DND-41 (cell line): ENCODE measurements around the gene NTM.

Experiments
- ATAC-seq: fragments of 200-7000 bp; cut with Tn5 transposase; 3 replicates; pipeline ENCODE4 v1.9.1; 2021; ENCODE audit warnings: low read depth; ENCODE audit not compliant: insufficient read depth
- DNase-seq: peaks from one replicate; pipeline ENCODE4 v3.0.0-alpha.2; 2020
- H2AFZ ChIP-seq: 2 replicates; pipeline ENCODE4 v1.6.0; 2012; ENCODE audit warnings: low read depth, low read length
- H3K27ac ChIP-seq: 2 replicates; pipeline ENCODE4 v1.5.1; 2012; ENCODE audit warnings: low read length, inconsistent platforms
- H3K27me3 ChIP-seq: fragments of 200-600 bp; sonication (generic); 2 replicates; pipeline ENCODE4 v1.6.0; 2012; ENCODE audit warnings: low read length, mild to moderate bottlenecking, inconsistent platforms; ENCODE audit not compliant: insufficient read depth, poor library complexity
- H3K36me3 ChIP-seq: 2 replicates; pipeline ENCODE4 v1.5.1; 2012; ENCODE audit warnings: low read length, inconsistent platforms; ENCODE audit not compliant: insufficient read depth
- H3K4me1 ChIP-seq: 2 replicates; pipeline ENCODE4 v1.5.1; 2012; ENCODE audit warnings: mild to moderate bottlenecking, low read length; ENCODE audit not compliant: insufficient read depth
- H3K4me2 ChIP-seq: 2 replicates; pipeline ENCODE4 v1.6.0; 2012; ENCODE audit warnings: mild to moderate bottlenecking, moderate library complexity, low read length, inconsistent platforms; ENCODE audit not compliant: insufficient read depth
- H3K4me3 ChIP-seq, 2 experiments: fragments of 200-600 bp in 1 of 2; shearing (Covaris generic) in 1 of 2; 2 replicates each; pipeline ENCODE4 v1.5.1; 2012 to 2016; ENCODE audit warnings: inconsistent platforms in 2 of 2, low read length in 2 of 2, mild to moderate bottlenecking in 2 of 2, low read depth in 1 of 2, moderate library complexity in 1 of 2
- H3K79me2 ChIP-seq: 2 replicates; pipeline ENCODE4 v1.6.0; 2012; ENCODE audit warnings: low read length, inconsistent platforms; ENCODE audit not compliant: insufficient read depth
- H3K9ac ChIP-seq: 2 replicates; pipeline ENCODE4 v1.6.0; 2012; ENCODE audit warnings: low read depth, mild to moderate bottlenecking, inconsistent platforms, low read length, moderate library complexity
- H3K9me3 ChIP-seq: 2 replicates; pipeline ENCODE4 v1.5.1; 2012; ENCODE audit warnings: low read length, moderate library complexity, mild to moderate bottlenecking, inconsistent platforms; ENCODE audit not compliant: insufficient read depth, severe bottlenecking
- H4K20me1 ChIP-seq: 2 replicates; pipeline ENCODE4 v1.6.0; 2012; ENCODE audit warnings: low read length; ENCODE audit not compliant: insufficient read depth
- EZH2 ChIP-seq: IDR thresholded peaks from 3 replicates; pipeline ENCODE4 v1.6.1; 2012; ENCODE audit warnings: borderline replicate concordance, low read depth, mild to moderate bottlenecking, moderate library complexity, low read length, inconsistent platforms; ENCODE audit not compliant: severe bottlenecking
- TF ChIP-seq, protein P1 (sequence below): IDR thresholded peaks from 2 replicates; pipeline ENCODE4 v1.5.1; 2012; ENCODE audit warnings: borderline replicate concordance, low read length, moderate library complexity, mild to moderate bottlenecking; ENCODE audit not compliant: poor library complexity, severe bottlenecking; ENCODE audit errors: extremely low read depth

The NTM gene

DNA sequence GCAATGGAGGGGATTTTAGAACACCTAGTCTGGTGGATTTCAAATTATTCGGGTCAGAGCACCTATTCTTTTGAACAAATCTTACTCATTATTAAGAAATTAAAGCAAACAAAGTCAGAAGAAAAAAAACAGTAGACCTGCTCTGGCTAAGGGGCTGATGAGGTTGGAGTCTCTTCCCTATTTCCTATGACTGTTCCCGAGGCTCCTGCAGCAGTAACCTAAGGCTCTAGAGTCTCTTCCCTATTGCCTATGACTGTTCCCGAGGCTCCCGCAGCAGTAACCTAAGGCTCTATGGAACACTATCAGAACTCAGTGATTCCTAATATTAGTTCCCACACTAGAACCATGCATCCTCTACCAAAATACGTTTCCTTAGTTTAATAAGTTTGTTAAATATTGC is 607.9 kb downstream of the NTM start:
- H3K4me3 ChIP-seq = no peak overlapping the region
- H3K27me3 ChIP-seq = no peaks in the 10 kb centered on the region
- no peaks in the 10 kb centered on the region for H3K36me3 ChIP-seq
- no peaks in the 10 kb centered on the region for H3K9me3 ChIP-seq
- no peak overlapping the region for H3K9ac ChIP-seq
- no peak overlapping the region for H3K4me2 ChIP-seq
- no peak overlapping the region for H2AFZ ChIP-seq
- DNase-seq (no peak), ATAC-seq (no peak)
- no peak overlapping the region for H3K27ac ChIP-seq
- H3K79me2 ChIP-seq = no peaks in the 10 kb centered on the region
- TF ChIP-seq, protein P1, sequence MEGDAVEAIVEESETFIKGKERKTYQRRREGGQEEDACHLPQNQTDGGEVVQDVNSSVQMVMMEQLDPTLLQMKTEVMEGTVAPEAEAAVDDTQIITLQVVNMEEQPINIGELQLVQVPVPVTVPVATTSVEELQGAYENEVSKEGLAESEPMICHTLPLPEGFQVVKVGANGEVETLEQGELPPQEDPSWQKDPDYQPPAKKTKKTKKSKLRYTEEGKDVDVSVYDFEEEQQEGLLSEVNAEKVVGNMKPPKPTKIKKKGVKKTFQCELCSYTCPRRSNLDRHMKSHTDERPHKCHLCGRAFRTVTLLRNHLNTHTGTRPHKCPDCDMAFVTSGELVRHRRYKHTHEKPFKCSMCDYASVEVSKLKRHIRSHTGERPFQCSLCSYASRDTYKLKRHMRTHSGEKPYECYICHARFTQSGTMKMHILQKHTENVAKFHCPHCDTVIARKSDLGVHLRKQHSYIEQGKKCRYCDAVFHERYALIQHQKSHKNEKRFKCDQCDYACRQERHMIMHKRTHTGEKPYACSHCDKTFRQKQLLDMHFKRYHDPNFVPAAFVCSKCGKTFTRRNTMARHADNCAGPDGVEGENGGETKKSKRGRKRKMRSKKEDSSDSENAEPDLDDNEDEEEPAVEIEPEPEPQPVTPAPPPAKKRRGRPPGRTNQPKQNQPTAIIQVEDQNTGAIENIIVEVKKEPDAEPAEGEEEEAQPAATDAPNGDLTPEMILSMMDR = no peak
- TF ChIP-seq EZH2 = no peak
- no peaks in the 10 kb centered on the region for H4K20me1 ChIP-seq
- no peaks in the 10 kb centered on the region for H3K4me1 ChIP-seq

GRCh38 chr11:131979364-131979763 is 608.9 kb downstream of the NTM start:
- DNase-seq = no peak
- H3K27ac ChIP-seq = no peak overlapping the region
- no peaks in the 10 kb centered on the region for H3K4me1 ChIP-seq

DNA sequence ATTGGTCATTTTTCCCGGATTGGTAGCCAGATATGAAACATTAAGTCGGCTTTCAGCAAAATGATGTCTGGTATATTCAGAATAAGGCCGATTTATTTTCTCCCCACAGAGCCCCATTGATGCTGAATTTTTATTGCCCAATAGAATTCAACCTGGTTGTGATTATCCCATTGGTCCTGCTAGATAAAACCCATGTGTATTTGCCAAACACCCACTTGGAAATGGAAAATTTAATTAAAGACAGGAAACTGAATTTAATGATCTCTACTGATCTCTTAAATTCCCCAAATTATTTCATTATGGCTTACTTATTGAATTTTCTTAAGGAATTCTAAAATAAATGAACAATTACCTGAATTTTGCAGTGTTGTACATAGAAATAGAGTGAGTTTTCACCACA is 609.8 kb downstream of the NTM start:
- no peaks in the 10 kb centered on the region for H3K4me1 ChIP-seq
- H3K36me3 ChIP-seq = no peaks in the 10 kb centered on the region
- no peak overlapping the region for H3K4me2 ChIP-seq
- TF ChIP-seq, protein P1 = no peak
- no peak for TF ChIP-seq EZH2
- no peaks in the 10 kb centered on the region for H3K9me3 ChIP-seq
- H3K27me3 ChIP-seq = no peaks in the 10 kb centered on the region
- ATAC-seq (no peak), DNase-seq (no peak)
- H2AFZ ChIP-seq = no peak overlapping the region
- H3K9ac ChIP-seq = no peak overlapping the region
- H4K20me1 ChIP-seq = no peaks in the 10 kb centered on the region
- no peak overlapping the region for H3K4me3 ChIP-seq
- no peak overlapping the region for H3K27ac ChIP-seq
- no peaks in the 10 kb centered on the region for H3K79me2 ChIP-seq

More at GRCh38 chr11:131979364-131979763, 608.9 kb downstream of the NTM start:
- Histone ChIP-seq H3K4me2 (no peak overlapping the region), H3K27me3 (no peaks in the 10 kb centered on the region), H4K20me1 (no peaks in the 10 kb centered on the region), H3K4me3 (no peak overlapping the region), H2AFZ (no peak overlapping the region), H3K9me3 (no peaks in the 10 kb centered on the region), H3K36me3 (no peaks in the 10 kb centered on the region), H3K79me2 (no peaks in the 10 kb centered on the region), H3K9ac (no peak overlapping the region)
- no peak for ATAC-seq
- no peak for TF ChIP-seq EZH2
- TF ChIP-seq, protein P1 = no peak

- no peak overlapping the region for H2AFZ ChIP-seq
- no peaks in the 10 kb centered on the region for H3K27me3 ChIP-seq
- H3K4me2 ChIP-seq = no peak overlapping the region
- ATAC-seq (no peak), DNase-seq (no peak)
- no peaks in the 10 kb centered on the region for H4K20me1 ChIP-seq
- H3K4me3 ChIP-seq = no peak overlapping the region
- H3K4me1 ChIP-seq = no peaks in the 10 kb centered on the region
- H3K9me3 ChIP-seq = no peaks in the 10 kb centered on the region
- no peaks in the 10 kb centered on the region for H3K79me2 ChIP-seq
- no peak overlapping the region for H3K27ac ChIP-seq
- no peak overlapping the region for H3K9ac ChIP-seq
- H3K36me3 ChIP-seq = no peaks in the 10 kb centered on the region
- TF ChIP-seq, protein P1 = no peak
- no peak for TF ChIP-seq EZH2
Measured at GRCh38 chr11:131980888-131981668, 610.7 kb downstream of the NTM start.
